HepG2 (cell line): Measurements from ENCODE around the gene HMBS. TPM values are rescaled to one million over a fixed set of nuclear protein-coding genes. Genes with fewer than 3 reads are reported as not detected.
A peak's percentile ranks its signal among the peaks of the same experiment; 100 is the strongest.

ENCODE experiments used
- ARNT ChIP-seq: fragments of 450-650 bp; IDR thresholded peaks from 2 replicates; pipeline ENCODE4 v1.6.1; 2017
- ARNTL ChIP-seq: sonication (generic); formaldehyde crosslinking; IDR thresholded peaks from 2 replicates; pipeline ENCODE4 v1.4.0; 2020; ENCODE audit warnings: mild to moderate bottlenecking, missing genetic modification reagents
- ATF7-NPFF ChIP-seq: sonication (generic); formaldehyde crosslinking; IDR thresholded peaks from 2 replicates; pipeline ENCODE4 v1.8.1; 2023; ENCODE audit warnings: mild to moderate bottlenecking, low read depth, missing genetic modification reagents, moderate library complexity
- BORCS8-MEF2B ChIP-seq: sonication (generic); formaldehyde crosslinking; IDR thresholded peaks from 2 replicates; pipeline ENCODE4 v1.8.0; 2022; ENCODE audit warnings: mild to moderate bottlenecking, missing genetic modification reagents
- BRCA1 ChIP-seq: sonication (generic); formaldehyde crosslinking; IDR thresholded peaks from 2 replicates; pipeline ENCODE4 v1.4.0; 2020; ENCODE audit warnings: missing genetic modification reagents
- CCDC6 ChIP-seq: sonication (generic); formaldehyde crosslinking; IDR thresholded peaks from 2 replicates; pipeline ENCODE4 v1.8.1; 2022; ENCODE audit warnings: mild to moderate bottlenecking, missing genetic modification reagents, moderate library complexity
- DZIP1 ChIP-seq: sonication (generic); formaldehyde crosslinking; IDR thresholded peaks from 2 replicates; pipeline ENCODE4 v1.5.0; 2020; ENCODE audit warnings: mild to moderate bottlenecking, missing genetic modification reagents
- ELF3 ChIP-seq: IDR thresholded peaks from 2 replicates; pipeline ENCODE4 v1.6.1; 2016; ENCODE audit warnings: missing genetic modification reagents, missing compliant biosample characterization
- GATAD1 ChIP-seq: IDR thresholded peaks from 2 replicates; pipeline ENCODE4 v1.6.1; 2016; ENCODE audit warnings: missing genetic modification reagents, missing compliant biosample characterization
- HES4 ChIP-seq: sonication (generic); formaldehyde crosslinking; IDR thresholded peaks from 2 replicates; pipeline ENCODE4 v1.9.0; 2021; ENCODE audit warnings: mild to moderate bottlenecking, missing genetic modification reagents, borderline replicate concordance
- HNRNPL ChIP-seq: fragments of 200-400 bp; formaldehyde crosslinking; IDR thresholded peaks from 2 replicates; pipeline ENCODE4 v1.6.1; 2017; ENCODE audit warnings: mild to moderate bottlenecking, low read depth, low read length
- MLLT10 ChIP-seq: sonication (generic); formaldehyde crosslinking; IDR thresholded peaks from 2 replicates; pipeline ENCODE4 v1.4.0; 2020; ENCODE audit warnings: missing genetic modification reagents
- MZF1 ChIP-seq: sonication (generic); formaldehyde crosslinking; IDR thresholded peaks from 2 replicates; pipeline ENCODE4 v1.8.1; 2023; ENCODE audit warnings: mild to moderate bottlenecking, missing genetic modification reagents, borderline replicate concordance
- NFE2 ChIP-seq: sonication (generic); formaldehyde crosslinking; IDR thresholded peaks from 2 replicates; pipeline ENCODE4 v1.4.0; 2020; ENCODE audit warnings: missing genetic modification reagents
- NR1H2 ChIP-seq: sonication (generic); formaldehyde crosslinking; IDR thresholded peaks from 2 replicates; pipeline ENCODE4 v1.8.1; 2022; ENCODE audit warnings: low read depth, missing genetic modification reagents, borderline replicate concordance
- NR3C1 ChIP-seq: sonication (generic); formaldehyde crosslinking; IDR thresholded peaks from 2 replicates; pipeline ENCODE4 v1.4.0; 2020; ENCODE audit warnings: missing genetic modification reagents
- POGK ChIP-seq: sonication (generic); formaldehyde crosslinking; conservative IDR thresholded peaks from 2 replicates; pipeline ENCODE4 v1.8.0; 2022; ENCODE audit warnings: mild to moderate bottlenecking, moderate library complexity, missing genetic modification reagents
- POLR2AphosphoS5 ChIP-seq: IDR thresholded peaks from 2 replicates; pipeline ENCODE4 v1.6.1; 2012; ENCODE audit warnings: low read depth, low read length
- SRSF1 ChIP-seq: fragments of 200-400 bp; formaldehyde crosslinking; optimal IDR thresholded peaks from 2 replicates; pipeline ENCODE3; 2017; ENCODE audit warnings: mild to moderate bottlenecking, low read depth, low read length, moderate library complexity
- TOPORS ChIP-seq: sonication (generic); formaldehyde crosslinking; IDR thresholded peaks from 2 replicates; pipeline ENCODE4 v1.8.0; 2023; ENCODE audit warnings: mild to moderate bottlenecking, missing genetic modification reagents
- ZBTB44 ChIP-seq: sonication (generic); formaldehyde crosslinking; IDR thresholded peaks from 2 replicates; pipeline ENCODE4 v1.4.0; 2020; ENCODE audit warnings: missing genetic modification reagents
- ZFP36 ChIP-seq: fragments of 150-350 bp; IDR thresholded peaks from 2 replicates; pipeline ENCODE4 v1.6.1; 2018; ENCODE audit warnings: borderline replicate concordance, low read length, low read depth; ENCODE audit not compliant: partially characterized antibody
- ZKSCAN5 ChIP-seq: sonication (generic); formaldehyde crosslinking; IDR thresholded peaks from 2 replicates; pipeline ENCODE4 v1.5.1; 2020; ENCODE audit warnings: mild to moderate bottlenecking, missing genetic modification reagents
- ZNF282 ChIP-seq: fragments of 450-650 bp; IDR thresholded peaks from 2 replicates; pipeline ENCODE4 v1.6.1; 2018; ENCODE audit not compliant: partially characterized antibody
- ZNF296 ChIP-seq: sonication (generic); formaldehyde crosslinking; conservative IDR thresholded peaks from 2 replicates; pipeline ENCODE4 v1.5.0; 2020; ENCODE audit warnings: mild to moderate bottlenecking, missing genetic modification reagents
- ZNF335 ChIP-seq: sonication (generic); formaldehyde crosslinking; IDR thresholded peaks from 2 replicates; pipeline ENCODE4 v1.4.0; 2020; ENCODE audit warnings: missing genetic modification reagents
- polyA plus RNA-seq, 8 experiments: library from polyadenylated mRNA; depleted of rRNA in 3 of 8; stranded (reverse) in 7 of 8; unstranded in 1 of 8; fragments of >200 nt; fragmentation: Illumina TruSeq in 4 of 8; extraction: Trizol in 4 of 8; gene quantifications; 2 replicates each; pipeline versions ENCODE4 v1.2.1 to v1.2.3, GENCODE V29; 2011 to 2016; ENCODE audit warnings: low read depth in 4 of 8, missing spikeins in 1 of 8, mixed read lengths in 1 of 8; ENCODE audit not compliant: insufficient read depth in 1 of 8
- total RNA-seq, 5 experiments: library from RNA; depleted of rRNA; stranded (reverse); fragments of >200 nt; fragmentation: Illumina TruSeq; extraction: Trizol; gene quantifications; 2 replicates each; pipeline ENCODE4 v1.2.3, GENCODE V29; 2016; ENCODE audit warnings: low read depth in 1 of 5

The HMBS gene
- total and polyA plus RNA-seq, 2 of the 13 experiments (the other 11 are each of a cell fraction or from before 2014, with no cell fraction given), result 9.4 to 46.9 TPM

GRCh38 chr11:119101759-119102423 is 17.2 kb downstream of the HMBS start, which contains the start of gene DPAGT1 (continued):
- TF ChIP-seq ZFP36 (no peak), GATAD1 (peak; percentile 88), MLLT10 (no peak), ELF3 (CRISPR knock-in tag) (peak; percentile 8; the same call in 1 of the 2 replicates), TOPORS (CRISPR knock-in tag) (0 out of 2 replicates have a peak, but pooled peaks have one; percentile 53), ARNTL (no peak), BORCS8-MEF2B (no peak), ZBTB44 (CRISPR knock-in tag) (no peak), ZKSCAN5 (no peak), ATF7-NPFF (CRISPR knock-in tag) (no peak), NR3C1 (CRISPR knock-in tag) (no peak), ZNF335 (CRISPR knock-in tag) (peak; percentile 33; the same call in 1 of the 2 replicates), CCDC6 (CRISPR knock-in tag) (no peak), MZF1 (CRISPR knock-in tag) (no peak), NFE2 (CRISPR knock-in tag) (no peak), SRSF1 (no peak), POLR2AphosphoS5 (peak; percentile 25), ARNT (no peak), DZIP1 (CRISPR knock-in tag) (no peak), BRCA1 (CRISPR knock-in tag) (no peak; the same call in 1 of the 2 replicates), ZNF282 (no peak), ZNF296 (CRISPR knock-in tag) (no peak; the same call in 1 of the 2 replicates), NR1H2 (CRISPR knock-in tag) (no peak), POGK (CRISPR knock-in tag) (no peak), HNRNPL (no peak), HES4 (CRISPR knock-in tag) (no peak)
